AG04450 (cell line): ENCODE results near the gene ARHGAP12. TPM values are rescaled to one million over a fixed set of nuclear protein-coding genes. Genes with fewer than 3 reads are reported as not detected.

Experiments
- CTCF ChIA-PET: fragments of 300-600, 350-600 bp; formaldehyde crosslinking; extraction: SDS; loops from one replicate; lab custom pipeline; 2022; ENCODE audit warnings: antibody characterized with exemption, inconsistent platforms; lab: Charles Lee
- POLR2A ChIA-PET: fragments of 350-600 bp; formaldehyde crosslinking; extraction: SDS; loops from one replicate; lab custom pipeline; 2021; ENCODE audit warnings: antibody characterized with exemption, inconsistent platforms; lab: Yijun Ruan, JAX
- DNase-seq: peaks from one replicate; pipeline ENCODE4 v3.0.0-alpha.2; 2011; ENCODE audit warnings: low read depth, low spot score
- H3K27ac ChIP-seq: one replicate; pipeline ENCODE4 v1.5.1; 2012; ENCODE audit warnings: low read depth, low read length, control low read depth
- H3K27me3 ChIP-seq: one replicate; pipeline ENCODE4 v1.6.0; 2012; ENCODE audit warnings: low read length; ENCODE audit not compliant: control insufficient read depth, insufficient read depth
- H3K4me3 ChIP-seq: 2 replicates; pipeline ENCODE4 v1.5.1; 2011; ENCODE audit warnings: mild to moderate bottlenecking, low read depth, low read length, control low read depth
- H3K9me3 ChIP-seq: 2 replicates; pipeline ENCODE4 v1.5.1; 2012; ENCODE audit warnings: low read length; ENCODE audit not compliant: control insufficient read depth, insufficient read depth
- CTCF ChIP-seq: IDR thresholded peaks from 2 replicates; pipeline ENCODE4 v1.5.1; 2011; ENCODE audit warnings: low read depth, low read length, control low read depth, inconsistent platforms
- polyA plus RNA-seq: library from polyadenylated mRNA; depleted of rRNA; stranded (reverse); fragments of >200 nt; gene quantifications from 2 replicates; pipeline ENCODE4 v1.2.3, GENCODE V29; 2011

The ARHGAP12 gene
- polyA plus RNA-seq, 1 experiment, result 26.3 TPM

GRCh38 chr10:31954410-31955191, 26.0 kb upstream of the ARHGAP12 start:
- POLR2A ChIA-PET, result no interaction called here
- Histone ChIP-seq H3K27ac (no peak overlapping the region), H3K9me3 (peaks cover 14% of the 10 kb centered on the region), H3K4me3 (no peak overlapping the region), H3K27me3 (no peaks in the 10 kb centered on the region)
- no peak for TF ChIP-seq CTCF
- CTCF ChIA-PET, result interaction anchor here (0.6 kb wide), 1 partner anchor 104 kb away, joined by 7 read pairs; no protein-coding TSS in a partner anchor
- DNase-seq, result no peak

- Histone ChIP-seq H3K4me3 (no peak overlapping the region), H3K9me3 (peaks cover 14% of the 10 kb centered on the region), H3K27ac (no peak overlapping the region), H3K27me3 (no peaks in the 10 kb centered on the region)
- no peak for TF ChIP-seq CTCF
- ChIA-PET CTCF (no interaction called here), POLR2A (interaction anchor here (0.9 kb wide), 1 partner anchor 91 kb away, joined by 4 read pairs; no protein-coding TSS in a partner anchor)
- no peak for DNase-seq
These were observed 24.8 kb upstream of the ARHGAP12 start for GRCh38 chr10:31953480-31953879.

DNA sequence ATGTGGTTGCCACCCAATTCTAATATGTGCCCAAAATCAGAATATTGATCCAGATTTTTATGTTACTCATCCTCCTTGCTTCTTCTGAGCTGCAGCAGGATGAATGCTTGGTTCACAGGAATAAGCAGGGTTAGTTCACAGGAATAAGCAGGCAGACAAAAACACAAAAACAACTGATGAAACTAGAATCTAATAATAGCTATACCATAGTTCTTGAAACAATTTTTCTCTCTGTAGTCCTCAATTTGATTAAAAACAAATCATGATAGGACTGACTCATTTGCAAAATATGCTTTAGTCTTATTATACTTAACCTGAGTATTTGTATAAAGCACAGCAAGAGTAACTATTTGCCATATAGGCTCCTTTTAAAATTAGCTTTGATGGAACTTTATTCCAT, 24.4 kb upstream of the ARHGAP12 start:
- H3K27ac ChIP-seq, result no peak overlapping the region
- H3K9me3 ChIP-seq, result peaks cover 14% of the 10 kb centered on the region
- no peak for TF ChIP-seq CTCF
- H3K4me3 ChIP-seq, result no peak overlapping the region
- DNase-seq, result no peak
- CTCF ChIA-PET, result no interaction called here
- POLR2A ChIA-PET, result interaction anchor here (0.9 kb wide), 1 partner anchor 91 kb away, joined by 4 read pairs; no protein-coding TSS in a partner anchor
- no peaks in the 10 kb centered on the region for H3K27me3 ChIP-seq

DNA sequence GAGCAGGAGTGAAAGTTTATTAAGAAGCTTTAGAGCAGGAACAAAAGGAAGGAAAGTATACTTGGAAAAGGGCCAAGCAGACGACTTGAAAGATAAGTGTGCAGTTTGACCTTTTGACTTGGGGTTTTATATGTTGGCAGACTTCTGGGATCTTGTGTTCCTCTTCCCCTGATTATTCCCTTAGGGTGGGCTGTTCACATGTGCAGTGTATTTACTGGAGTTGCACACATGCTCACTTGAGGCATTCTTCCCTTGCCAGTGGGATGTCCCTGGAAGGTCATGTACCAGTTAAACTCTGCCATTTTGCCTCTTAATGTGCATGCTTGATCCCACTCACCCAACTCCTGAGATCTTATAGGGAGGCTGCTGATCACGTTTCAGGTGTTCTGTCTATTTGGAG, 23.4 kb upstream of the ARHGAP12 start:
- DNase-seq, result no peak
- ChIA-PET POLR2A (no interaction called here), CTCF (no interaction called here)

More for the DNA sequence above, 23.4 kb upstream of the ARHGAP12 start:
- Histone ChIP-seq H3K9me3 (peaks cover 14% of the 10 kb centered on the region), H3K4me3 (no peak overlapping the region), H3K27me3 (no peaks in the 10 kb centered on the region), H3K27ac (no peak overlapping the region)
- no peak for TF ChIP-seq CTCF
